ENCODE measurements around the gene SEC14L2. TPM values are rescaled to one million over a fixed set of nuclear protein-coding genes. Genes with fewer than 3 reads are reported as not detected.

The SEC14L2 gene
- total RNA-seq, 1 donor from 2014 or later, result 13.2 TPM

DNA sequence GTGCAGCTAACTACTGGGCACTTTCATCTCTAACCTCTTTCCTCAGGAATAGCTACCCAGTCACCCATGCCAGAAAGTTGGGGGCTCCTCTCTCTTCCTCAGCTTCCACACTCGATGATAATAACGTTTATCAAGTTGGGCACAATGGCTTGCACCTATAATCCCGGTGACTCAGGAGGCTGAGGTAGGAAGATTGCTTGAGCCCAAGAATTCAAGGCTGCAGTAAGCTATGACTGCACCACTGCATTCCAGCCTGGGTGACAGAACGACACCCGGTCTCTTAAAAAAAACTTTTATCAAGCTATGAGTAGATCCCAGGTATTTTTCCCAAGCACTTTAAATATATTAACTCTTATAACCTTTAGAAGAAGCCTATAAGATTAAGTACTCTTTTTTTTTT, 42.2 kb upstream of the SEC14L2 start:
- Mint-ChIP-seq H3K9me3 (ENCODE audit: low read depth) (no peaks in the 10 kb centered on the region), H3K4me1 (ENCODE audit: low read depth) (peaks cover 23% of the 10 kb centered on the region), H3K27ac (no peak overlapping the region), H3K27me3 (no peaks in the 10 kb centered on the region), H3K4me3 (ENCODE audit: low read depth) (peak overlapping the region; percentile 97), H3K36me3 (ENCODE audit: insufficient read depth) (peaks cover 15% of the 10 kb centered on the region)
- TF ChIP-seq, protein P1, sequence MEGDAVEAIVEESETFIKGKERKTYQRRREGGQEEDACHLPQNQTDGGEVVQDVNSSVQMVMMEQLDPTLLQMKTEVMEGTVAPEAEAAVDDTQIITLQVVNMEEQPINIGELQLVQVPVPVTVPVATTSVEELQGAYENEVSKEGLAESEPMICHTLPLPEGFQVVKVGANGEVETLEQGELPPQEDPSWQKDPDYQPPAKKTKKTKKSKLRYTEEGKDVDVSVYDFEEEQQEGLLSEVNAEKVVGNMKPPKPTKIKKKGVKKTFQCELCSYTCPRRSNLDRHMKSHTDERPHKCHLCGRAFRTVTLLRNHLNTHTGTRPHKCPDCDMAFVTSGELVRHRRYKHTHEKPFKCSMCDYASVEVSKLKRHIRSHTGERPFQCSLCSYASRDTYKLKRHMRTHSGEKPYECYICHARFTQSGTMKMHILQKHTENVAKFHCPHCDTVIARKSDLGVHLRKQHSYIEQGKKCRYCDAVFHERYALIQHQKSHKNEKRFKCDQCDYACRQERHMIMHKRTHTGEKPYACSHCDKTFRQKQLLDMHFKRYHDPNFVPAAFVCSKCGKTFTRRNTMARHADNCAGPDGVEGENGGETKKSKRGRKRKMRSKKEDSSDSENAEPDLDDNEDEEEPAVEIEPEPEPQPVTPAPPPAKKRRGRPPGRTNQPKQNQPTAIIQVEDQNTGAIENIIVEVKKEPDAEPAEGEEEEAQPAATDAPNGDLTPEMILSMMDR (IDR thresholded peaks at IDR 0.05; ENCODE audit: unreplicated experiment), result no peak
- no peak for DNase-seq (ENCODE audit: low spot score, unreplicated experiment)

DNA sequence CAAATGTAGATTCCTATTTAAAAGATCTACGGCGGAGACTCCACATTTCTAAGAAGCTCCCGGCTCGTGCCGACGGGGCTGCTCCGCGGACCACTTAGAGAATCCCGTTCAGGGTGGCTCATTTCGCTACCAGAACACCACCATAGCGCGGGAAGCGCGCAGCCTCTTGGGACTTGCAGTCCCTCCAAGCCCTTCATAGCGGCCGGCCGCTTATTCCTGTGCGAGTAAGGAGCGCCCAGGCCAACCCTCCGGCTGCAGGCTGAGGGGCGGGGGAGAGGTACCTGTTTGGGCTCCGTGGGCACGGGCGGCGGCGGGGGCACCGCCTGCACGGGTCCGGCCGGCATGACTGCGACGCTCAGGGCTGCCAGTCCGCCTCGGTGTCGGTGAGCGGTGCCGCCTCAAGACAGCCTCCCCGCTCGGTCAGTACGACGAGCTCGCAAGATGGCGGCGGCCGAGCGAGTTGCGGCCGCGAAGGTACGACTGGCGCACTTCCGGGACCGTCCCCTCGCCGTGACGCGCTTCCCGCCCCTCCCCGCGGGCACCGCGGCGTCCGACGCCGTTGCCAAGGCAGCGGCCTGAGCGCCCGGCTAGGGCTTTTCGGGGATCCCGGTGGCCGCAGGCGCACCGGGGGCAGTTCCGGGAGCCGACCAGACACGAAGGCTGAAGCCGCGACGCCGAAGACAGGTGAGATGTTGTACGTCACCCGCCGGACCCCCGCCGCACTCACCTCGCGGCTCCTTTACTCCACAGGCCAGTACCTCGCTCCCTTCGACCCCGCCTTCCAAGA, 40.2 kb upstream of the SEC14L2 start, which contains the start of the genes CCDC157 and SF3A1:
Gene CCDC157 (plus strand): TSS at position 559 of the 787 bp plus-strand sequence. CDS start 8,994 bp downstream, outside the sequence.
Gene SF3A1 (minus strand): TSS at position 446 of the 787 bp plus-strand sequence. CDS start 102 bp downstream, at position 344.
- DNase-seq (ENCODE audit: low spot score, unreplicated experiment), result peak; percentile 71
- H3K27ac Mint-ChIP-seq, result peak within 1 kb of the TSS; percentile 95
- peak within 1 kb of the TSS; percentile 97 for H3K4me3 Mint-ChIP-seq (ENCODE audit: low read depth)
- peaks cover 23% of the 10 kb centered on the region for H3K4me1 Mint-ChIP-seq (ENCODE audit: low read depth)
- peaks cover 5% of the 10 kb centered on the region for H3K36me3 Mint-ChIP-seq (ENCODE audit: insufficient read depth)
- no peaks in the 10 kb centered on the region for H3K9me3 Mint-ChIP-seq (ENCODE audit: low read depth)
- no peaks in the 10 kb centered on the region for H3K27me3 Mint-ChIP-seq
- TF ChIP-seq, protein P1 (IDR thresholded peaks at IDR 0.05; ENCODE audit: unreplicated experiment), result no peak

DNA sequence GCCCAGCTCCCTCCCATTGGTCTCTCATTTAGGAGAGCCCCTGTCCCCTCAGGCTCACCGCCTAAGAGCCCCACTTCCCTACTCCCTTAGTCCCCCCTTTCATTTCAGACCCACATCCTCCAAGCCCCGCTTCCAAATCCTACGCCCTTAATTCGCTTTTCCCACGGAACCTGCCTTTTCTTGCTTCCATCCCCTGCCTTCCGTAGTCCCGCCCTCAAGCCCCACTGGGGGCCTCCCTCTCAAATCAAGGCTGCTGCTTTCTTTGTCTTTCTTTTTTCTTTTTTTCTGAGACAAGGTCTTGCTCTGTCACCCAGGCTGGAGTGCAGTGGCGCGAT, 39.6 kb upstream of the SEC14L2 start:
- peaks cover 4% of the 10 kb centered on the region for H3K36me3 Mint-ChIP-seq (ENCODE audit: insufficient read depth)
- peaks cover 23% of the 10 kb centered on the region for H3K4me1 Mint-ChIP-seq (ENCODE audit: low read depth)
- no peaks in the 10 kb centered on the region for H3K9me3 Mint-ChIP-seq (ENCODE audit: low read depth)
- TF ChIP-seq, protein P1 (IDR thresholded peaks at IDR 0.05; ENCODE audit: unreplicated experiment), result no peak
- no peak for DNase-seq (ENCODE audit: low spot score, unreplicated experiment)
- no peaks in the 10 kb centered on the region for H3K27me3 Mint-ChIP-seq
- peak overlapping the region; percentile 97 for H3K4me3 Mint-ChIP-seq (ENCODE audit: low read depth)
- peak overlapping the region; percentile 95 for H3K27ac Mint-ChIP-seq

DNA sequence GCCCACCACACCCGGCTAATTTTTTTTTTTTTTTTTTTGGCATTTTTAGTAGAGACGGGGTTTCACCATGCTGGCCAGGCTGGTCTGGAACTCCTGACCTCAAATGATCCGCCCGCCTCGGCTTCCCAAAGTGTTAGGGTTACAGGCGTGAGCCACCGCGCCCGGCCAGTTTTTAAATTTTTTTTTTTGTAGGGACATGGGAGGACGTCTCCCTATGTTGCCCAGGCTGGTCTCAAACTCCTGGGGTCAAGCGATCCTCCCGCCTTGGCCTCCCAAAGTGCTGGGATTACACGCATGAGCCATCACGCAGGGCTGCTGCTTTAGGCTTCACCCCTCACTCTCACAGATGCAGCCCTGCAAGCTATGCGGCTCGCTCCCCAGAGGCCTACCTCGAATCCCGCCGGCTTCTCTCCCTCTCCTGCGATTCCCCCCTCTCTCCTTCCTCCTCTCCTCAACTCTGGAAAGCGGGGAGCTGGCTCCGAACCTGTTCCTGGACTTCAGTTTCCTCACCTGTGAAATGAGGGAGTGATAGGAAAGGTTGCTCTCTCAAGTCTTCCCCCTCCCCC, 39.1 kb upstream of the SEC14L2 start:
- no peak for DNase-seq (ENCODE audit: low spot score, unreplicated experiment)
- peak overlapping the region; percentile 97 for H3K4me3 Mint-ChIP-seq (ENCODE audit: low read depth)
- H3K4me1 Mint-ChIP-seq (ENCODE audit: low read depth), result peaks cover 23% of the 10 kb centered on the region
- H3K27me3 Mint-ChIP-seq, result no peaks in the 10 kb centered on the region
- H3K36me3 Mint-ChIP-seq (ENCODE audit: insufficient read depth), result peaks cover 4% of the 10 kb centered on the region
- no peaks in the 10 kb centered on the region for H3K9me3 Mint-ChIP-seq (ENCODE audit: low read depth)
- peak overlapping the region; percentile 95 for H3K27ac Mint-ChIP-seq
- TF ChIP-seq, protein P1 (IDR thresholded peaks at IDR 0.05; ENCODE audit: unreplicated experiment), result no peak

DNA sequence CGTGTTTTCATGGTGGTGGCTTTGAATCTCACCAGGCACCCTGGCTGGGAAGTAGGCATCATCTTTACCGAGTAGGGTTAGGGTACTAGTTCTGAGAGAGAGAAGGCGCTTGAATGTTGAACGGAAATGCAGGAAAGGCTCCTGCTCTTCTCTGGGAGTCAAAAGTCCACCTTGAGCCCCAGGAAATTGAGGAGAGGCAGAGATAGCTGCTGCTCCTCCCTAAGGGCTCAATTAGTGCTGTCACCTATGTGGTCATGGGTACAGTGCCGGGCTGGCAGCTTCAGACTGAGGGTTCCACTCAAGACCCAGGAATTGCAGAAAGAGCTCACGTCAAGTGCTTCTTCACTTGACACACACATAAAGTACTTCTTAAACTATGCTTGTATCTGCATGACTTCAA, 38.3 kb upstream of the SEC14L2 start:
- Mint-ChIP-seq H3K27ac (no peak overlapping the region), H3K4me1 (ENCODE audit: low read depth) (peaks cover 23% of the 10 kb centered on the region), H3K27me3 (no peaks in the 10 kb centered on the region), H3K9me3 (ENCODE audit: low read depth) (no peaks in the 10 kb centered on the region), H3K36me3 (ENCODE audit: insufficient read depth) (peaks cover 4% of the 10 kb centered on the region), H3K4me3 (ENCODE audit: low read depth) (no peak overlapping the region)
- TF ChIP-seq, protein P1 (IDR thresholded peaks at IDR 0.05; ENCODE audit: unreplicated experiment), result no peak
- no peak for DNase-seq (ENCODE audit: low spot score, unreplicated experiment)

Data from progenitor cell of endocrine pancreas (in vitro differentiated cells).